Measurements from ENCODE around the gene PLEKHG3.

Gene PLEKHG3

GRCh38 chr14:64796369-64796768 lies 92.1 kb downstream of the PLEKHG3 start:
- H3K27ac ChIP-seq: no peak overlapping the region

GRCh38 chr14:64799555-64799954 lies 95.3 kb downstream of the PLEKHG3 start:
- Histone ChIP-seq H3K27me3 (no peaks in the 10 kb centered on the region), H3K9ac (no peak overlapping the region), H4K20me1 (no peaks in the 10 kb centered on the region), H3K36me3 (no peaks in the 10 kb centered on the region), H3K4me2 (no peak overlapping the region), H3K9me3 (no peaks in the 10 kb centered on the region), H3K4me3 (no peak overlapping the region), H3K27ac (no peak overlapping the region), H3K4me1 (no peaks in the 10 kb centered on the region)
- no peak for TF ChIP-seq Cebpa-rat (IDR thresholded peaks at IDR 0.05)

More at GRCh38 chr14:64796369-64796768, 92.1 kb downstream of the PLEKHG3 start:
- Histone ChIP-seq H3K36me3 (no peaks in the 10 kb centered on the region), H3K9ac (no peak overlapping the region), H3K4me3 (no peak overlapping the region), H3K27me3 (no peaks in the 10 kb centered on the region), H3K4me2 (no peak overlapping the region), H4K20me1 (no peaks in the 10 kb centered on the region), H3K9me3 (no peaks in the 10 kb centered on the region), H3K4me1 (no peaks in the 10 kb centered on the region)
- no peak for TF ChIP-seq Cebpa-rat (IDR thresholded peaks at IDR 0.05)
